ENCODE measurements around the gene CCDC184.
A peak's percentile ranks its signal among the peaks of the same experiment; 100 is the strongest.

CCDC184 gene

DNA sequence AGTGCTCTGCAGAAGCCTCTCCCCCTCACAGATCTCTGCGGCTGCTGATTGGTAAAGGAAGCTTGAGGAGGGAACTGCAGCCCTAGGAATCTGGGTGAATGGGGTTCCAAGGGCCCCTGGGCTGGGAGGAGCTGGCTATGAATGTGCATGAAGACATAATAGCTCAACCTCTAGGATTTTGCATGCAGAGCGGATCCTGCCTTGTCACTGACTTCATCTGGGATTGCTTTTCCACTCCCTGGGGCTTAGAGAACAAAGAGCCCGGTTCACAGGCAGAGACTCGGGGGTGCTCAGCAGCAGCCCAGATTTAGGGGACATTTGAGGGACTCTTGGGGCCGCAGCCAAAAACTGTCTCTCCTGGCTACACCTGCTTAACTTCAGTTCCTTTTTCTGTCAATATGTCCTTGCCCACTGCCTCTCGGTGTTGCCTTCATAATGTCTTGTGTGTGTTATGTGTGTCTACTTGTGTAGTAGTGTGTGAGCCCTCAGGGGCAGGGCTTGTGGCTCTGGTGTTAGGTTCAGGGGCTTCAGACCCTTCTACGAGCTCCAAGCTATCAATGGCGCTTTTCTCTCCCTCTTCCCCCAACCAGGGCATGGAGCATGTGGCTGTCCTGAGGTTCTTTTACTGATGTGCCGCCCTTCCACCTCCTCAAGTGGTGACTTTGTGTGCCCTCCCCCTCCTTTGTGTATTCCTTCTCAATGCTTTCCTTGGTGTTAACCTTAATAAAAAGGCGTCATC is 1.9 kb downstream of the CCDC184 start:
- H3K4me3 ChIP-seq (ENCODE audit: low read length) = no peak overlapping the region
- TF ChIP-seq, protein P1, sequence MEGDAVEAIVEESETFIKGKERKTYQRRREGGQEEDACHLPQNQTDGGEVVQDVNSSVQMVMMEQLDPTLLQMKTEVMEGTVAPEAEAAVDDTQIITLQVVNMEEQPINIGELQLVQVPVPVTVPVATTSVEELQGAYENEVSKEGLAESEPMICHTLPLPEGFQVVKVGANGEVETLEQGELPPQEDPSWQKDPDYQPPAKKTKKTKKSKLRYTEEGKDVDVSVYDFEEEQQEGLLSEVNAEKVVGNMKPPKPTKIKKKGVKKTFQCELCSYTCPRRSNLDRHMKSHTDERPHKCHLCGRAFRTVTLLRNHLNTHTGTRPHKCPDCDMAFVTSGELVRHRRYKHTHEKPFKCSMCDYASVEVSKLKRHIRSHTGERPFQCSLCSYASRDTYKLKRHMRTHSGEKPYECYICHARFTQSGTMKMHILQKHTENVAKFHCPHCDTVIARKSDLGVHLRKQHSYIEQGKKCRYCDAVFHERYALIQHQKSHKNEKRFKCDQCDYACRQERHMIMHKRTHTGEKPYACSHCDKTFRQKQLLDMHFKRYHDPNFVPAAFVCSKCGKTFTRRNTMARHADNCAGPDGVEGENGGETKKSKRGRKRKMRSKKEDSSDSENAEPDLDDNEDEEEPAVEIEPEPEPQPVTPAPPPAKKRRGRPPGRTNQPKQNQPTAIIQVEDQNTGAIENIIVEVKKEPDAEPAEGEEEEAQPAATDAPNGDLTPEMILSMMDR (conservative IDR thresholded peaks at IDR 0.05; ENCODE audit: low read length) = no peak
- DNase-seq (ENCODE audit: low read depth) = no peak

DNA sequence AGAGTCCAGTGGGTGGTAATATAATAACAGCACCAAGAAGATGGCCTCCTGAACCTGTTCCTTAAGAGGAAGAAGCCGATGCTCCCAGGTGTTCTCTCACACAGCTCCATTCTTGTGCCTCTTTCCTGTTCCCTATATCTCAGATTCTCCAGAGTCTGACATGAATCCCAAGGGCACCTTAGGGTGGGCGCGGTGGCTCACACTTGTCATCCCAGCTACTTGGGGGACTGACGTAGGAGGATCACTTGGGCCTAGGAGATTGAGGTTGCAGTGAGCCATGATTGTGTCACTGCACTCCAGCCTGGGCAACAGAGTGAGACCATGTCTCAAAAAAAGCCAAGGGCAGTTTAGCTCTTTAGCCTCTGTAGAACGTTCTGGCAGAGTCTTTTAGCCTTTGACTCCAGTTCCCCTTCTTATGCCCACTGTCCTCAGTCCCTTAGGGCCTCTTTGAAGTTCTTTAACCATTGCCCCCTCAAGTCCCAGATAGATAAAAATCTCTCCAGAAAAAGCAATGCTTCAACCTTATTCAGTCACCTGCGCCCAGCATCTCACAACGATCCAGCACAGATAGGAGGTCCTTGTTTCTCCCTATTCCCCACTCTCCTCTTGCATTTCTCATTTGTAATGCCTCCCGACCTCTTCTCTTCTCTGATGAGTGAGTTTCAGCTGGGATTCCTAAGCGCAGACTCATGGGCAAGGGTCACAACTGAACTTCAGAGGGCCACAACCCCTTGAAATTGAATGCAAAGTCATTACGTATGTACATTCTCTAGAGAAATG is 4.7 kb downstream of the CCDC184 start:
- no peak for DNase-seq (ENCODE audit: low read depth)
- TF ChIP-seq, protein P1 (conservative IDR thresholded peaks at IDR 0.05; ENCODE audit: low read length) = no peak
- no peak overlapping the region for H3K4me3 ChIP-seq (ENCODE audit: low read length)

DNA sequence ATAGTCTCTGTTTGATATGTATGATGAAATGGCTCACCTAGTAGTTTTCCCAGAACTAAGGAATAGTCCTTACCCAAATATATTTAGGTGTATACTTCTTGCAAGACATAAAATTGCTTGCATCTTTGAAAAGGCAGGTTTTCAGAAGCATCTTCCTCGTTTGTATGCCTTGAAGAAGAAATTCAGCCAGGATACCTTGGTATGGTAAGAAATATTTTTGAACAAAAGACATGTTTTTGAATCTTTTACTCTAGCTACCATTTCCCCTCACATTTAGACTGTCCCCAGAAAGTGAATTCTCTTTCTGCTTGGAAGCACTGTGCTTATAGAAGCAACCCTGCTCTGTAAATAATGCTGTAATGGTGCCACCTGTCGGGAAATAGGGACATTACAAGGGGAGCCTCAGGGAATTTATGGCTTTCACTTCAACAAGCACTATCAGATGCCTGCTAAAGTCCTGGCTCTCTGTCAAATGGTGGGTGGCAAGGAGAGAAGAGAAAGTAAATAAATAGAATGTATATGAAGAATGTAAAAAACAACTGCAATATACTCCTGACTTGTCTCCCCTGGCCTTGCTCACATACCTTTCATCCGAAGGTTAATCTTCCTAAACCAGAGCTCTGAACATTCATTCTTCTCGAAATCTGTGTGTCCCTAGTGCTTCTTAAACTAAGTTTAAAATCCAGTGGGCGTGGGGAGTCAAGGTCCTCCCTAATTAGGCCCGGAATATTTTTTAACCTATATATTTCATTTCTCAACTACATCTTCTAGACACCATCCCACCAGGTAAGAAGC is 6.1 kb downstream of the CCDC184 start:
- H3K4me3 ChIP-seq (ENCODE audit: low read length) = no peak overlapping the region

DNA sequence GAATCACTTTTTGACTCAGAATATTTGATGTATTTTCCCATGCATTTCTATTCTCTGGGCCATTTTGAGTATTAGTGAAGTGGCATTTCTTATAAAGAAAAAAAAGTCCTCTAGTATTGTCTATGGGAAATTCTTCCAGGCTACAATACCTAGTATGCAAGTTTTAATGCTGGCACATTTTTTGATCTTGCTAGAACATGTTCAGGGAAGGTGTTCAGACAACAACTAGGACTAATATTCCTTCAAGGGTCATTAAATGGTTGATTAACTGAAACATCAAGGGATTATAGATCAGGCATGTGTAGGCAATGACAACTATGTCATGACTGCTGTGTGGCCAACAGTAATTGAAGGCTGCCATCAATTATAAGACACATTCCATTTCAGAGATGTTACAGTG is 7.7 kb downstream of the CCDC184 start:
- no peak for DNase-seq (ENCODE audit: low read depth)
- H3K4me3 ChIP-seq (ENCODE audit: low read length) = no peak overlapping the region
- TF ChIP-seq, protein P1 (conservative IDR thresholded peaks at IDR 0.05; ENCODE audit: low read length) = no peak

More for the DNA sequence above, 6.1 kb downstream of the CCDC184 start:
- TF ChIP-seq, protein P1 (conservative IDR thresholded peaks at IDR 0.05; ENCODE audit: low read length) = peak; percentile 93
- peak; percentile 64 for DNase-seq (ENCODE audit: low read depth)

DNA sequence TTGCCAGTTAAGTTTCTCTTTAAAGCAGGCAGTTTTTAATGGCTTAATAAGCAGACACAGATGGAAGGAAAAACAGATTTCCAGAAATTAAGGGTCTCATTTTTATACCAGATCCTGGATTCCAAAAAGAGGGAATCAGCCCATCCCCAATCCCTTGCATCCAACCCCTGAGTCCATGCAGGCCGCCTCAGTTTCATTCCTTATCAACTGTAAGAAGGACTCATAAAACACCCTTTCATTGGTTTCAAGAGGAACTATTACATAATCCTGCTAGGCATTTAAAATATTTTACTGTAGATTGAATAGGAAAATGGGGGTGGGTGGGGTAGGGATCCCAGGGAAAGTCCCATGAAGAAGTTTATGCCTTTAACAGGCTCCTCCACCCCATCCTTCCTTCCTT is 9.4 kb downstream of the CCDC184 start:
- H3K4me3 ChIP-seq (ENCODE audit: low read length) = no peak overlapping the region
- DNase-seq (ENCODE audit: low read depth) = no peak
- TF ChIP-seq, protein P1 (conservative IDR thresholded peaks at IDR 0.05; ENCODE audit: low read length) = no peak

DNA sequence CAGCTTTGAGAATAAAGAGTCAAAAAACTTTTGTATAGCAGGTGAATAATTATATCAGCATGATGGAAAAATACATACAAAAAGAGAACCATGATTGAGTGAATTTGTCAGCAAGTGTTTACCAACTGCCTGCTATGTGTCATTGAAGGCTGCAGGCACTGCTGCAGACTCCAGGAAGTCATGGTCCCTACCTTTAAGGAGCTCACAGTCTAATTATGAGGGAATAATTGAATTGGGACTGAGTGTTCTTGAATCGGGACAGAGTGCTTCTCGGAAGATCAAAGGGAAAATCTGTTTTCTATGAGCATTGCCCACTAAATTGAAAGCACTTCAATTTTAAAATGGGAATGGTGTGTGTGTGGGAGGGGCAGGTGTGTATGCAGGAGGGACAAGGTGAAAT is 10.2 kb downstream of the CCDC184 start:
- TF ChIP-seq, protein P1 (conservative IDR thresholded peaks at IDR 0.05; ENCODE audit: low read length) = no peak
- H3K4me3 ChIP-seq (ENCODE audit: low read length) = no peak overlapping the region
- no peak for DNase-seq (ENCODE audit: low read depth)
